ENCODE data around the gene ATP8A1. TPM values are rescaled to one million over a fixed set of nuclear protein-coding genes. Genes with fewer than 3 reads are reported as not detected.

Gene ATP8A1
- total RNA-seq, 2 donors from 2014 or later: 12.5 to 25.8 TPM

DNA sequence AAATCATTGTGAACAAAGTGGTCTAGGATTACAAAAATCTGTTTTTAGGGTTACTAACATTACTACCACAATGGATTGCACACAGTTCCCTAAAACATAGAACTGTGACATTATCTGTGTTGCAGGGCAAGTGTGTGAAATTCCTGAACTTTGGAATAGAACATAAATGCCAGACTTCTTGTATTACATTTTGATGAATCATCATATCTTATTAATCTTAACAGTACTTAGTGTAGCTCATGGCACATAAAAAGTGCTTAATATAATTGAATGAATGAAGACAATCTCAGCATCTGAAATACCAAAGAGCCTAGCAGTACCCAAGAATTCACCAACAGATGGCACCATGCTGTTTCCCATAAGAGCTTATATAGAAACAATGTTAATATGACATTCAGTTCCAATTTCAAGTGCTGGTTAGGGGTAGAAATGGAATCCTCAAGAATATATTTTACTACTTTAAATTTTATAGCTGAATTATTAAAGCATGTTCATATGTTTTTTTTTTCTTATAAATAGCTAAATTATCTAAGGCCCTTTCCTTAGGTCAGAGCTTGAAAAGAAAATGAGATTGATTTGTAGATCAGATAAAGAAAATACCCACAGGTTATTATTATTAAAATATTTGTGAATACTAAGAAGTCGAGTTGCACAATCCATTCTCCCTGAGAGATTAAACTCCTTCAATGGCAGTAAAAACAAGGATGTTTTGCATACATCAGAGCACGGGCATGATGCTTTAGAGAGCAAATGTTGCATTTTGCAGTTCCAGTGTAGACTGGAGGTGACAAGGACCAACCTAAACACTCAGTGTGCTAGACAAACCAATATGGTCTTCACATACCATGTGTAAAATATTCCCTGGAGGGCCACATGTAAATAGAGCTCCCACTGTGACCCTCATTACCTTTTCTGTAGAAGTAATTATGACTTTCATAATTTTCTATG, 285.3 kb downstream of the ATP8A1 start:
- no peak overlapping the region for H3K27ac ChIP-seq
- no peak for DNase-seq (ENCODE audit: low spot score)
- no peak overlapping the region for H3K4me3 ChIP-seq
- no peaks in the 10 kb centered on the region for H3K36me3 ChIP-seq
- H3K27me3 ChIP-seq: no peaks in the 10 kb centered on the region
- no peaks in the 10 kb centered on the region for H3K9me3 ChIP-seq
- H3K4me1 ChIP-seq: no peaks in the 10 kb centered on the region
- TF ChIP-seq, protein P1, sequence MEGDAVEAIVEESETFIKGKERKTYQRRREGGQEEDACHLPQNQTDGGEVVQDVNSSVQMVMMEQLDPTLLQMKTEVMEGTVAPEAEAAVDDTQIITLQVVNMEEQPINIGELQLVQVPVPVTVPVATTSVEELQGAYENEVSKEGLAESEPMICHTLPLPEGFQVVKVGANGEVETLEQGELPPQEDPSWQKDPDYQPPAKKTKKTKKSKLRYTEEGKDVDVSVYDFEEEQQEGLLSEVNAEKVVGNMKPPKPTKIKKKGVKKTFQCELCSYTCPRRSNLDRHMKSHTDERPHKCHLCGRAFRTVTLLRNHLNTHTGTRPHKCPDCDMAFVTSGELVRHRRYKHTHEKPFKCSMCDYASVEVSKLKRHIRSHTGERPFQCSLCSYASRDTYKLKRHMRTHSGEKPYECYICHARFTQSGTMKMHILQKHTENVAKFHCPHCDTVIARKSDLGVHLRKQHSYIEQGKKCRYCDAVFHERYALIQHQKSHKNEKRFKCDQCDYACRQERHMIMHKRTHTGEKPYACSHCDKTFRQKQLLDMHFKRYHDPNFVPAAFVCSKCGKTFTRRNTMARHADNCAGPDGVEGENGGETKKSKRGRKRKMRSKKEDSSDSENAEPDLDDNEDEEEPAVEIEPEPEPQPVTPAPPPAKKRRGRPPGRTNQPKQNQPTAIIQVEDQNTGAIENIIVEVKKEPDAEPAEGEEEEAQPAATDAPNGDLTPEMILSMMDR (IDR thresholded peaks at IDR 0.05): peak; percentile 37 to 71

DNA sequence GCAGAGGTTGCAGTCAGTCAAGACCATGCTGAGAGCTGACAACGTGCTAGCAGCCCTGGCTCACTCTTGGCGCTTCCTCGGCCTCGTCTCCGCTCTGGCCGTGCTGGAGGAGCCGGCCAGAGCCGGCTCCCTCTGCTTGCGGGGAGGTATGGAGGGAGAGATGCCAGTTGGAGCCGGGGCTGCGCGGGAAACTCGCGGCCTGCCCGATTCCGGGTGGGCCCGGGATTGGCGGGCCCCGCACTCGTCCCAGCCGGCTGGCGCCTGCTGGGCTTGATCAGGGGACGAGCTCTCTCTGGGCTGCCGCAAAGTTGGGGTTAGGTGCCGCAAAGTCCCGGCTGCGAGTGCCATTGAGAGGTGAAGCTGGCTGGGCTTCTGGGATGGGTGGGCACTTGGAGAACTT, 287.4 kb downstream of the ATP8A1 start:
- TF ChIP-seq, protein P1 (IDR thresholded peaks at IDR 0.05): no peak
- no peaks in the 10 kb centered on the region for H3K36me3 ChIP-seq
- no peaks in the 10 kb centered on the region for H3K27me3 ChIP-seq
- H3K9me3 ChIP-seq: no peaks in the 10 kb centered on the region
- no peak overlapping the region for H3K27ac ChIP-seq
- H3K4me3 ChIP-seq: no peak overlapping the region
- H3K4me1 ChIP-seq: no peaks in the 10 kb centered on the region
- no peak for DNase-seq (ENCODE audit: low spot score)

DNA sequence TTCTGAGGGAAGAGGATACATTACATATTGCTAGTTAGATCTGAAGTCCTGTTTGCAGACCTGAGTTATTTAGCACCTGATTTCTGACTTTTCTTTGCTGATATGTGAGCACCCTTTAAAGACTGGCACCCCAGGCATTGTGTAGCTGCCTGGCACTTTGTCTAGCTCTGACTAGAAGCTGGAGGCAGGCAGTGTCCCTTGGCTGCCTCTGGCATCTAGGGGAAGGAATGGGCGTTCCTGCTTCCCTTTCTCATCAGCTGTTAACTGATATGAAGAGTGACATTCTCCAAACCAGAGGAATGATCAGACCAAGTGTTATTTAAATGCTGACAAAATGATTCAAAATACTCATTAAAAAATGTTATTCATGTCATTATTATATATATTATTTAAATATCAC, 289.9 kb downstream of the ATP8A1 start:
- no peaks in the 10 kb centered on the region for H3K27me3 ChIP-seq

DNA sequence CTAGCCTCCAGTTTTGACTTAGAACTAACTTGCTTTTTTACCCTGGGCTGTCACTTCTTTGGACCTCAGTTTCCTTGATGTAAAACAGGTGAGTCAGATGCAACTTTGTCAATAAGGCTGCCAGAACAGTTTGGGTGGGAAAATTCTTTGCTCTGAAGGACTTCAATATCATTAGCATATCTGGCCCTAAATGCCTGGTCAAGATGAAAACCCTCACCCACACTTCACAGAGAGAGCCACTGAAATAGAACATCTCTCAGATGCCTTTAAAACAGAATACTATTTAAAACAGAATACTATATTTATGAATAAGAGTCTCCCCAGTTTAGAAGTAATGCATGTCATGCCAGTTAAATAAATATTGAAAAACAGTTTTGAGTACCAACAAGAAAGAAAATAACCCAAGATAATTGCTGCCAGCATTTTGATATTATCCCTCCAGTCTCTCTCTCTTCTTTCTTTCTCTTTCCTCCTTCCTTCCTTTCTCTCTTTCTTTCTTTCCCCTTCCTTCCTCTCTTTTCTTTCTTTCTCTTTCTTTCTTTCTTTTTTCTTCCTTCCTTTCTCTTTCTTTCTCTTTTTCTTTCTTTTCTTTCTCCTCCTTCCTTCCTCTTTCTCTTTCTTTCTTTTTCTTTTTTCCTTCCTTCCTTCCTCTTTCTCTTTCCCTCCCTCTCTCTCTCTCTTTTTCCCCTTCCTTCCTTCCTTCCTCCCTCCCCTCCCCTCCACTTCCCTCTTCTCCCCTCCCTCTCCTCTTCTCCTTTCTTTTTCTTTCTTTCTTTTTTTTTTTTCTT, 292.4 kb downstream of the ATP8A1 start:
- Histone ChIP-seq H3K36me3 (no peaks in the 10 kb centered on the region), H3K4me3 (no peak overlapping the region), H3K27ac (no peak overlapping the region), H3K4me1 (no peaks in the 10 kb centered on the region), H3K9me3 (peaks cover 0 to 7% of the 10 kb centered on the region in 2 donors), H3K27me3 (no peaks in the 10 kb centered on the region)
- no peak for DNase-seq (ENCODE audit: low spot score)
- TF ChIP-seq, protein P1 (IDR thresholded peaks at IDR 0.05): no peak

More for the DNA sequence above, 289.9 kb downstream of the ATP8A1 start:
- TF ChIP-seq, protein P1 (IDR thresholded peaks at IDR 0.05): no peak
- no peaks in the 10 kb centered on the region for H3K36me3 ChIP-seq
- no peak overlapping the region for H3K27ac ChIP-seq
- peaks cover 0 to 7% of the 10 kb centered on the region in 2 donors for H3K9me3 ChIP-seq
- no peak overlapping the region for H3K4me3 ChIP-seq
- no peaks in the 10 kb centered on the region for H3K4me1 ChIP-seq
- no peak for DNase-seq (ENCODE audit: low spot score)

DNA sequence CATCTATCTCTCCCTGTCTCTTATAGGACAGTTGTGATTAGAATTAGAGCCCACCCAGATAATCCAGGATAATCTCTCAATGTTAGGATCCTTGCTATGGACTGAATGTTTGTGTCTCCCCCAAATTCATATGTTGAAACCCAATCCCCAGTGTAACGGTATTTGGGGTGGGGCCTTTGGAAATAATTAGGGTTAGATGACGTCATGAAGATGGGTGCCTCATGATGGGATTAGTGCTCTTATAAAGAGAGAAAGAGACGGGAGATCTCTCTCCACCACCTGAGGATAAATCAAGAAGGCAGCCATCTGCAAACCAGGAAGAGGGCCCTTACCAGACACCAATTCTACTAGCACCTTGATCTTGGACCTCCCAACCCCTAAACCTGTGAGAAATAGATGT, 293.3 kb downstream of the ATP8A1 start:
- Histone ChIP-seq H3K4me1 (no peaks in the 10 kb centered on the region), H3K4me3 (no peak overlapping the region), H3K36me3 (no peaks in the 10 kb centered on the region), H3K27me3 (no peaks in the 10 kb centered on the region), H3K27ac (no peak overlapping the region), H3K9me3 (peaks cover 0 to 7% of the 10 kb centered on the region in 2 donors)
- TF ChIP-seq, protein P1 (IDR thresholded peaks at IDR 0.05): no peak
- DNase-seq (ENCODE audit: low spot score): no peak

Data from right atrium auricular region (tissue), 2 donors.